Endothelial cell (in vitro differentiated cells): ENCODE results near the gene MBTD1. TPM values are rescaled to one million over a fixed set of nuclear protein-coding genes. Genes with fewer than 3 reads are reported as not detected.

ENCODE experiments used
- DNase-seq: peaks from one replicate; pipeline ENCODE4 v3.0.0; 2021; ENCODE audit warnings: low spot score
- H3K27ac Mint-ChIP-seq: one replicate; pipeline ENCODE4 v1.8.0; 2021; ENCODE audit warnings: mixed read lengths, inconsistent platforms; ENCODE audit not compliant: unreplicated experiment
- H3K27me3 Mint-ChIP-seq: one replicate; pipeline ENCODE4 v1.8.0; 2021; ENCODE audit warnings: mild to moderate bottlenecking, moderate library complexity, mixed read lengths, inconsistent platforms; ENCODE audit not compliant: unreplicated experiment
- H3K36me3 Mint-ChIP-seq: one replicate; pipeline ENCODE4 v1.8.0; 2021; ENCODE audit warnings: mild to moderate bottlenecking, low read depth, mixed read lengths, inconsistent platforms; ENCODE audit not compliant: unreplicated experiment
- H3K4me1 Mint-ChIP-seq: one replicate; pipeline ENCODE4 v1.8.0; 2021; ENCODE audit warnings: mild to moderate bottlenecking, mixed read lengths, inconsistent platforms; ENCODE audit not compliant: unreplicated experiment
- H3K4me3 Mint-ChIP-seq: one replicate; pipeline ENCODE4 v1.8.0; 2021; ENCODE audit warnings: mild to moderate bottlenecking, mixed read lengths, inconsistent platforms; ENCODE audit not compliant: unreplicated experiment
- H3K9me3 Mint-ChIP-seq: one replicate; pipeline ENCODE4 v1.8.0; 2021; ENCODE audit warnings: mixed read lengths, inconsistent platforms; ENCODE audit not compliant: unreplicated experiment
- CTCF ChIP-seq: fragments of 200-600 bp; sonication (generic); IDR thresholded peaks from one replicate; pipeline ENCODE4 v1.5.0; 2021; ENCODE audit warnings: antibody characterized with exemption; ENCODE audit not compliant: unreplicated experiment
- total RNA-seq: library from RNA; stranded (reverse); fragmentation: NEBNext Ultra II Directional; extraction: Animal tissue kit (Norgen Biotek cat#: 25700); gene quantifications from one replicate; pipeline ENCODE4 v1.2.1, GENCODE V29; 2021; ENCODE audit not compliant: unreplicated experiment

The MBTD1 gene
- total RNA-seq, 1 donor from 2014 or later: 24.4 TPM

- no peak overlapping the region for H3K27ac Mint-ChIP-seq
Observed at GRCh38 chr17:51197754-51198153, 62.1 kb downstream of the MBTD1 start.

GRCh38 chr17:51191895-51192294 is 68.0 kb downstream of the MBTD1 start:
- Mint-ChIP-seq H3K36me3 (peaks cover 5% of the 10 kb centered on the region), H3K27me3 (no peaks in the 10 kb centered on the region), H3K27ac (no peak overlapping the region), H3K4me3 (no peak overlapping the region), H3K9me3 (no peaks in the 10 kb centered on the region), H3K4me1 (no peaks in the 10 kb centered on the region)
- TF ChIP-seq CTCF: no peak
- no peak for DNase-seq

More at GRCh38 chr17:51197754-51198153, 62.1 kb downstream of the MBTD1 start:
- no peaks in the 10 kb centered on the region for H3K9me3 Mint-ChIP-seq
- no peak for TF ChIP-seq CTCF
- no peaks in the 10 kb centered on the region for H3K4me1 Mint-ChIP-seq
- H3K27me3 Mint-ChIP-seq: peaks cover 4% of the 10 kb centered on the region
- no peak overlapping the region for H3K4me3 Mint-ChIP-seq
- no peak for DNase-seq
- H3K36me3 Mint-ChIP-seq: peaks cover 10% of the 10 kb centered on the region

GRCh38 chr17:51189628-51190027 is 70.2 kb downstream of the MBTD1 start:
- no peaks in the 10 kb centered on the region for H3K27me3 Mint-ChIP-seq
- no peak for TF ChIP-seq CTCF
- no peak overlapping the region for H3K4me3 Mint-ChIP-seq
- peaks cover 5% of the 10 kb centered on the region for H3K36me3 Mint-ChIP-seq
- no peak overlapping the region for H3K27ac Mint-ChIP-seq
- peaks cover 2% of the 10 kb centered on the region for H3K4me1 Mint-ChIP-seq
- no peaks in the 10 kb centered on the region for H3K9me3 Mint-ChIP-seq
- no peak for DNase-seq

GRCh38 chr17:51189162-51189561 is 70.7 kb downstream of the MBTD1 start:
- DNase-seq: no peak
- no peak for TF ChIP-seq CTCF
- no peak overlapping the region for H3K4me3 Mint-ChIP-seq
- H3K4me1 Mint-ChIP-seq: peaks cover 6% of the 10 kb centered on the region
- no peaks in the 10 kb centered on the region for H3K9me3 Mint-ChIP-seq
- no peak overlapping the region for H3K27ac Mint-ChIP-seq
- H3K36me3 Mint-ChIP-seq: peaks cover 5% of the 10 kb centered on the region
- H3K27me3 Mint-ChIP-seq: no peaks in the 10 kb centered on the region

GRCh38 chr17:51188271-51188833 is 71.5 kb downstream of the MBTD1 start:
- no peak overlapping the region for H3K27ac Mint-ChIP-seq
- peaks cover 5% of the 10 kb centered on the region for H3K36me3 Mint-ChIP-seq
- TF ChIP-seq CTCF: no peak

More at GRCh38 chr17:51188271-51188833, 71.5 kb downstream of the MBTD1 start:
- Mint-ChIP-seq H3K4me1 (peaks cover 8% of the 10 kb centered on the region), H3K27me3 (no peaks in the 10 kb centered on the region), H3K9me3 (no peaks in the 10 kb centered on the region), H3K4me3 (no peak overlapping the region)
- no peak for DNase-seq
